ENCODE measurements around the gene DPP3. TPM values are rescaled to one million over a fixed set of nuclear protein-coding genes. Genes with fewer than 3 reads are reported as not detected.
A peak's percentile ranks its signal among the peaks of the same experiment; 100 is the strongest.

Gene DPP3
- total and polyA plus RNA-seq, 2 donors (not counting 1 experiment from before 2014, with no cell fraction given) = 33.6 to 39.6 TPM

DNA sequence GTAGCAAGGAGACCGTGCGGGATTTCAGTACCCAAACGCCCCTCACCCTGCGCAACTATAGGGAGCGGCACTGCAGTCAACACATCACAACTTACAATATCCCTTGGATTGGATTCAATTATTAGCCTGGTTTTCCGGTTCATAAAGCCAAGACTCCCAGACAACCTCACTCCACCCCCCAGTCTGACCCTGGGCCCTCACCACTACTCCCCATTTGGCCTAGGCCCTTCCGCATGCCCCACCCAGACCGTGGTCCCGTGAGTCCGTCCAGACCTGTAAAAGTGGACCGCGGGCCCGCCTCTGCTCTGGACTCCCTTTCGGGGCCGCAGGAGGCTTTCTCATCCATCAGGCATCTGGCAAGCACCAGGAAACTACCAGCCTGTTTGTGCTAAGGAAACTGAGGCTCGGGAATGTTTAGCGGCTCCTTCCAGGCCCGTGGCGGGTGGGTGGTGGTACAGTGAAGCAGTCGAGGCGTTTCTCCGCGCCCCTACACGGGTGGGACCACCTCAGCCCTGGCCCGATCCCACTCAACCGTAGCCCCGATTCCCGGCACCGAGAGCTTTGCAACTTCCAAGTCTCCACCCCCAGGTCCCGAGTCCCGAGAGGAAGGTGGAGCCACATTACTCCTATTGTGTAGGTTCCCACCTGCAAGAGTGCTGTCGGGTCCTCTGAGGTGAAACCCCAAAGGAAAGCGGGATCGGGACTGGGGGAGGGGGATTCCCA lies 679 bp upstream of the DPP3 start:
- H3K27me3 ChIP-seq (ENCODE audit: control insufficient read depth, insufficient read depth, low read length) = no peaks in the 10 kb centered on the region
- DNase-seq (ENCODE audit: low read depth in 2 of 2) = peak; percentile 44 to 47
- peaks cover 3% of the 10 kb centered on the region for H3K4me1 ChIP-seq (ENCODE audit: control insufficient read depth, extremely low read depth, insufficient read depth, low read length)
- H3K4me3 ChIP-seq (replicated peaks in 1 of 4; ENCODE audit: control extremely low read depth in 1 of 4, insufficient read depth in 1 of 4, low read depth in 3 of 4, low read length in 4 of 4) = peak overlapping the region; percentile 74 to 97 (median 87)
- peaks cover 5% of the 10 kb centered on the region for H3K36me3 ChIP-seq (ENCODE audit: control insufficient read depth, insufficient read depth, low read length)
- no peaks in the 10 kb centered on the region for H4K20me1 ChIP-seq (ENCODE audit: control insufficient read depth, extremely low read depth, insufficient read depth, low read length)
- H2AFZ ChIP-seq (ENCODE audit: low read length) = peak overlapping the region; percentile 79
- H3K9me3 ChIP-seq (ENCODE audit: control insufficient read depth, insufficient read depth, low read depth, low read length) = no peaks in the 10 kb centered on the region
- peaks cover 5% of the 10 kb centered on the region for H3K79me2 ChIP-seq (ENCODE audit: control insufficient read depth, insufficient read depth, low read length)
- peak overlapping the region; percentile 96 for H3K9ac ChIP-seq (ENCODE audit: insufficient read depth, low read length)
- TF ChIP-seq EZH2 (IDR thresholded peaks at IDR 0.05; ENCODE audit: low read length, missing control alignments) = no peak
- TF ChIP-seq, protein P1, sequence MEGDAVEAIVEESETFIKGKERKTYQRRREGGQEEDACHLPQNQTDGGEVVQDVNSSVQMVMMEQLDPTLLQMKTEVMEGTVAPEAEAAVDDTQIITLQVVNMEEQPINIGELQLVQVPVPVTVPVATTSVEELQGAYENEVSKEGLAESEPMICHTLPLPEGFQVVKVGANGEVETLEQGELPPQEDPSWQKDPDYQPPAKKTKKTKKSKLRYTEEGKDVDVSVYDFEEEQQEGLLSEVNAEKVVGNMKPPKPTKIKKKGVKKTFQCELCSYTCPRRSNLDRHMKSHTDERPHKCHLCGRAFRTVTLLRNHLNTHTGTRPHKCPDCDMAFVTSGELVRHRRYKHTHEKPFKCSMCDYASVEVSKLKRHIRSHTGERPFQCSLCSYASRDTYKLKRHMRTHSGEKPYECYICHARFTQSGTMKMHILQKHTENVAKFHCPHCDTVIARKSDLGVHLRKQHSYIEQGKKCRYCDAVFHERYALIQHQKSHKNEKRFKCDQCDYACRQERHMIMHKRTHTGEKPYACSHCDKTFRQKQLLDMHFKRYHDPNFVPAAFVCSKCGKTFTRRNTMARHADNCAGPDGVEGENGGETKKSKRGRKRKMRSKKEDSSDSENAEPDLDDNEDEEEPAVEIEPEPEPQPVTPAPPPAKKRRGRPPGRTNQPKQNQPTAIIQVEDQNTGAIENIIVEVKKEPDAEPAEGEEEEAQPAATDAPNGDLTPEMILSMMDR (conservative IDR thresholded peaks at IDR 0.05 in 1 of 2, IDR thresholded peaks at IDR 0.05 in 1 of 2; ENCODE audit: low read depth in 1 of 2, low read length in 2 of 2) = no peak
- peak overlapping the region; percentile 95 for H3K4me2 ChIP-seq (ENCODE audit: extremely low read depth, insufficient read depth, low read length)
- peak overlapping the region; percentile 97 for H3K27ac ChIP-seq (ENCODE audit: insufficient read depth, low read length)

DNA sequence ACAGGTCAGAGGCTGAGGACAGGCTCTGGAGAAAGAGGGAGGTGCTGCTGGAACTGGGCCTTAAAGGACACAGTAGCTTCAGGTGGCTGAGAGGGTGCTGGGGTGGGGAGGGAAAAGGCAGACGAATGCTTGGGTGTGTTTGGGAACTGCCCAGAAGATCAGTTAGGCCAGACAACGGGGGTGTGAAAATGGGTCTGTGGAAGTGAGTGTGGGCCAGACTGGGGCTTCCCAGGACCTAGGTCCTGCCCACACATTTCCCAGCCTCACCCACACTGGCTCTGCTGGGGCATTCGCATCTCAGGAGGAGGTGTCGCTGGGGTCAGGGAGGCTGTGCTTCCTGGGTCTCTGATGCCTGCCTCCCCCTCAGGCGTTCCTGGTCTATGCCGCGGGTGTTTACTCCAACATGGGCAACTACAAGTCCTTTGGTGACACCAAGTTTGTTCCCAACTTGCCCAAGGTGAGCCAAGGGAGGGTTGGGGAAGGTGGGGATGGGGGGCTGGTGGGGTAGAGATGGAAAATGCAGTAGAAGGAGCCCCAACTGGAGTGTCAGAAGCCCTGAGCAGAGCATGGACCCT lies 4.7 kb downstream of the DPP3 start:
- H3K4me2 ChIP-seq (ENCODE audit: extremely low read depth, insufficient read depth, low read length) = no peak overlapping the region
- DNase-seq (ENCODE audit: low read depth in 2 of 2) = no peak
- H3K27me3 ChIP-seq (ENCODE audit: control insufficient read depth, insufficient read depth, low read length) = no peaks in the 10 kb centered on the region
- H3K27ac ChIP-seq (ENCODE audit: insufficient read depth, low read length) = no peak overlapping the region
- no peaks in the 10 kb centered on the region for H3K9me3 ChIP-seq (ENCODE audit: control insufficient read depth, insufficient read depth, low read depth, low read length)
- no peak overlapping the region for H3K4me3 ChIP-seq (replicated peaks in 1 of 4; ENCODE audit: control extremely low read depth in 1 of 4, insufficient read depth in 1 of 4, low read depth in 3 of 4, low read length in 4 of 4)
- H3K4me1 ChIP-seq (ENCODE audit: control insufficient read depth, extremely low read depth, insufficient read depth, low read length) = no peaks in the 10 kb centered on the region
- H2AFZ ChIP-seq (ENCODE audit: low read length) = no peak overlapping the region
- H3K9ac ChIP-seq (ENCODE audit: insufficient read depth, low read length) = no peak overlapping the region
- no peaks in the 10 kb centered on the region for H3K79me2 ChIP-seq (ENCODE audit: control insufficient read depth, insufficient read depth, low read length)
- no peaks in the 10 kb centered on the region for H4K20me1 ChIP-seq (ENCODE audit: control insufficient read depth, extremely low read depth, insufficient read depth, low read length)
- TF ChIP-seq EZH2 (IDR thresholded peaks at IDR 0.05; ENCODE audit: low read length, missing control alignments) = no peak
- TF ChIP-seq, protein P1 (conservative IDR thresholded peaks at IDR 0.05 in 1 of 2, IDR thresholded peaks at IDR 0.05 in 1 of 2; ENCODE audit: low read depth in 1 of 2, low read length in 2 of 2) = no peak
- H3K36me3 ChIP-seq (ENCODE audit: control insufficient read depth, insufficient read depth, low read length) = peaks cover 7% of the 10 kb centered on the region

DNA sequence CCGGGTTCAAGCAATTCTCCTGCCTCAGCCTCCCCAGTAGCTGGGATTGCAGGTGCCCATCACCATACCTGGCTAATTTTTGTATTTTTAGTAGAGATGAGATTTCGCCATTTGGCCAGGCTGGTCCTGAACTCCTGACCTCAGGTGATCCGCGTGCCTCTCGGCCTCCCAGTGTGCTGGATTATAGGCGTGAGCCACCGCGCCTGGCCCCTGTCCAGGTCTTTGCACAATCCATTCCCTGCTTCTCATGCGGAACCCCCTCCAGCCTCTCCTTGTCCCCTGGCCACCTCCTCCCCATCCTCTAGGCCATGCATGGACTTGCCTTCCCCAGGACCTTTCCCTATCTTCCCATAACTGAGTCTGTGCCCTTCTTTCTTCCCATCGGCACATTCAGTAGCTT lies 8.7 kb downstream of the DPP3 start:
- H3K27me3 ChIP-seq (ENCODE audit: control insufficient read depth, insufficient read depth, low read length) = no peaks in the 10 kb centered on the region
- no peak overlapping the region for H3K4me3 ChIP-seq (replicated peaks in 1 of 4; ENCODE audit: control extremely low read depth in 1 of 4, insufficient read depth in 1 of 4, low read depth in 3 of 4, low read length in 4 of 4)
- H3K79me2 ChIP-seq (ENCODE audit: control insufficient read depth, insufficient read depth, low read length) = no peaks in the 10 kb centered on the region
- no peak overlapping the region for H3K9ac ChIP-seq (ENCODE audit: insufficient read depth, low read length)
- H2AFZ ChIP-seq (ENCODE audit: low read length) = no peak overlapping the region
- no peak for DNase-seq (ENCODE audit: low read depth in 2 of 2)
- H3K9me3 ChIP-seq (ENCODE audit: control insufficient read depth, insufficient read depth, low read depth, low read length) = no peaks in the 10 kb centered on the region
- no peak overlapping the region for H3K4me2 ChIP-seq (ENCODE audit: extremely low read depth, insufficient read depth, low read length)
- no peaks in the 10 kb centered on the region for H4K20me1 ChIP-seq (ENCODE audit: control insufficient read depth, extremely low read depth, insufficient read depth, low read length)
- H3K4me1 ChIP-seq (ENCODE audit: control insufficient read depth, extremely low read depth, insufficient read depth, low read length) = no peaks in the 10 kb centered on the region
- TF ChIP-seq, protein P1 (conservative IDR thresholded peaks at IDR 0.05 in 1 of 2, IDR thresholded peaks at IDR 0.05 in 1 of 2; ENCODE audit: low read depth in 1 of 2, low read length in 2 of 2) = no peak
- no peak for TF ChIP-seq EZH2 (IDR thresholded peaks at IDR 0.05; ENCODE audit: low read length, missing control alignments)
- H3K36me3 ChIP-seq (ENCODE audit: control insufficient read depth, insufficient read depth, low read length) = peaks cover 10% of the 10 kb centered on the region
- no peak overlapping the region for H3K27ac ChIP-seq (ENCODE audit: insufficient read depth, low read length)

All from fibroblast of lung (primary cell).